COLO668 (cell line): ENCODE data around the gene PARM1.

Experiments
- DNase-seq: peaks from one replicate; lab custom pipeline; 2025; ENCODE audit not compliant: unreplicated experiment; lab: John Stamatoyannopoulos, UW

Gene PARM1

DNA sequence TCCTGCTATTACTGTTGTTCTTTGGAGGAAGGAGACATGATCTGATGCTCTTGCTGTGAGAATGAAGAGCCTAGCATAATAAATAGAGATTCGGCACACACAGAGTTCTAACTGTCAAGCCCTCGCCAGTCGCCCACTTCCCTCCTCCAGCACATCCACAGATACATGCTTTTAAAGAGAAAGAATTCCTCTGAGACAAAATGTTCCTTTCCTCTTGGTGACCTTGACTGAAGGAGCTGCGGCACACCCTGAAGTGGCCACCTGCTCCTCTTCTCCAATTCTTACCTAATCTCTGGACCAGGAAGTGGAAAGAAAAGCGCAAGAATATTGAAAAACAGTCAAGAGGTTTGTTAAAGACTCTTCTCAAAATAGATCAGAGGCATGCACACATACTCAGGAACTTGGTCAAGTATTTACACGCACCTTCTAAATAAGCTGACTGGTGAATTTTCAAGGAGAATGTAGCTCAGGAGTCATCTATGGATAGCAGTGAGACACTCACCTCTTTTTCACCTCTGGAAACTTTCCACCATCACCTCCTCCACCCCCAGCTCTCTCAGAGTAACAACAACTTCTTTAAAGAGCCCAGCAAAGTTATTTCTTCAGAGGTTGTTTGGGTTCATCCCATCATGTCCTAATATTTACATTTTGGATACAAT lies 95.4 kb downstream of the PARM1 start:
- DNase-seq: no peak

DNA sequence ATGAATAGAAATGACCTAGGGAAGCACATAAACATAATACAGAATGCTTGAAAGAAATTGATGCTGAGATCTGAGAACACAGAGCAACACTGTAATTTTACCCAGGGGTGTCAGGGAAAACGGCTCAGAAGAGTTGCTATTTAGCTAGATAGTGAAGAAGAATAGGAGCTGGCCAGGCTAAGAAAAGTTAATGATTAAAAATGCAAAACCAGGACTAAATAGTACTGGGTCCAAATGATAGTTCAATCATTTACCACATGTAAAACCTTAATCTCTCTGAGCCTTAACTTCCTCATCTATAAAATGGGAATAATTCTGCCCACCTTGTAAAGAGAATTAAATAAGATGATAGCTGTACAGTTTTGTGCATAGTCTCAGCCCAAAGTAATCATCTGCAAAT lies 97.1 kb downstream of the PARM1 start:
- DNase-seq: no peak

DNA sequence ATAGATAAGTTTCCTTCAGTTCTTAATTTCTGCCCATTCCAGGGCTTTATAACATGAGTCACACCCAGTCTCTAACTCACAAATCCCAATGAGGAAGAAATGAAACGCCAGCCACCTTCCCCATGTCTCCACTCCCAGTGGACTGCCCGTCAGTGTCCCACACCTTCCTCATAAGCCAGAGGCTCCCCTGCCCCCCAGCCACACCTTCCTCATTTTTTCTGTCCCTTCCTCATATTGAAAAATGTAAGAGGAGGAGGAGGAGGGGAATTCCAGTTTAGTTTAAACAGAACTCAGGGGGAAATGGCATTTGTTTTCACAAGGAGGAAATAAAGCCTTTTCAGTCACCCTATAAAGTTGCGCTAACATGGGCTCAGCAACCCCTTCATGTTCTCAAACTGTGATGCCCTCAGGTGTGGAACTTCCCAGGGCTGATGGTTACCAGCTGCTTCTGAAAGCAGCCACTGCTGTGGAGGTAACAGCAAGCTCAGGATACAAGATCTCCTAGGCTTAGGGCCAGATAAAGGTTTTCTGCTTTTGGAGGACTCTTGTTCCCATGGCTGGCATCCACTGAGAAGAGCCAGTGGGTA lies 97.8 kb downstream of the PARM1 start:
- no peak for DNase-seq

DNA sequence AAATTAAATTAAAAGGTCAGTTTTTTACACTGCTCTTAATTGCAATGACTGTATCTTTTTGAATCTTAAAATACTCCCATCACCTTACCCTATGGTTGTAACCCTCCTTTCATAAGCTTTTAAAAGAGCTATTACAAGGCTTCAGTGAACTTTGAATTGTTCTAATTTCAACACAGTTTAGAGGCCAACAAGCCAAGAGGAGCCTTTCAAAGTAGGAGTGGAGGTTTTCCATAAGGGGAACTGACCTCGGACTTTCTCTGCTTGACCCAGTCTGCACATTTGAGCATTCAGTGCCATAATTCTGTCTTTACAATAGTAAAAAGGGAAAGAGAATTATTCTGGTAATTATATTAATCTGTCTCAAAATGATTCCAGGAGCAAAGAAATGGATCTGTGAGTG lies 98.9 kb downstream of the PARM1 start:
- no peak for DNase-seq

DNA sequence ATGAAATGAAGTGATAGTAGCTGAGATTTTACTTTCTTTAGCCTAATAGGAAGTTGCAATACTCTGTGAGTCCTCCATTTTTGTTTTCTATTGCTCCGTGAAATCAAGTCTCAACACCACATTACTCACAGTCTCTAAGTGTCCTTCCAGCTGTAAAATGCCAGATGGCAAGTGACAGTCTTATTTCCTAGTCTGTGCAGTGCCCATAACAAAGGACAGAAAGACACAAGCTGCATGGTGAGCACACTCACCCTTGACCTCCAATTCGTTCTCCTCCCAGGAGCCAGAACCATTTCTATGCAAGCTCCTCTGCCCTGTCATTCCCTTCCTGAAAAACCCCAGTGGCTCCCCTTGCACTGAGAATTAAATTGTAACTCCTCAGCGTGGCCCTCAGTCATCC lies 101.6 kb downstream of the PARM1 start:
- DNase-seq: no peak

DNA sequence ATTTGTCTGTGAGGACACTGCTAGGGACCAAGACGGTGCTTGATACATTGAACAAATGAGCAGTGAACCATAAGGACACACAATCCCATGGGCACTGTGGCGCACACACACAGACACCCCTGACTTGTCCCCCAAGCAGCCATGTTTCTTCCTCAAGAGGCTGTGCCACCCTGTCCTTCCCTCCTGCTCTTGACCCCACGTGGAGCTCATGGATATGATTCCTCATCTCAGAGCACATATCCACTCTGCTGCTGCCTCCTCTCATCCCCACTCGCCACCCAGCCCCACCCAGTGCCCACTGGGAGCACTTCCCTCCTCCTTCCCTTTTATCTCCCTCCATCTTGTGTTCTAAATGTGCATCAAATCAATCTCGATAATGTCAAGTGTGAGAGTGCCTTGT lies 102.4 kb downstream of the PARM1 start:
- no peak for DNase-seq

DNA sequence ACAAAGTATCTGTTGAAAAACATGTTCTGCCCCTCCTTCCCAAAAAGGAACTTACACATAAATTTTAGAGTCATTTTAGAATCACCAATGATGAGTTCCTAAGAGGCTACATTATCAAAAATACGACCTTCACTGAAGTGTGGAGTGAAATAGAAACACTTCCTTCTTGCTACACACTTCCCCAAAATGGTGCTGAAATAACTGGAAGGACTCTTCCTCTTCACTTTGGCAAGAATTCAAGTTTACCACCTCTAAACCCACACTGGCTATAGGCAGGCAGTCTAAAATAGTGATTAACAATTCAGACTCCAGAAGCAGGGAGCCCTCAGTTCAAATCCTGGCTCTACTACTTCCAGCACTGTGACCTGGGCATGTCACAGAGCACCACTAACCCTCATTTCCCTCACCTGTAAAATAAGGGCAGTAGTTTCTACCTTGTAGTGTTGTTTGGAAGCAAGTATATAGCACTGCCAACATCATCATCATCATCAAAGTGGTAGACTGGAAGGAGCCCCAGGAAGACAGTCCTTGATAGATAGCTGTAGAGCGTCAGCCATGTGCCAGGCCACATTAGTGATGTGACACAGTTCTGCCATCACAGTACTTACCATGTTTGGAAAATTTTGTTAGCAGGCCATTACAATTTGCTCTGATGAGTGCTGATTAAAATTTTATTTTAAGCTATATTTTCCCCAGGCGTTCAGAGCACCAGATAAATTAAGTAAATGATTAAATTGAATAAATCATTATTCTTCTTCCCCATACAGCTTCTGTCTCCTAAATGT lies 103.3 kb downstream of the PARM1 start:
- no peak for DNase-seq

DNA sequence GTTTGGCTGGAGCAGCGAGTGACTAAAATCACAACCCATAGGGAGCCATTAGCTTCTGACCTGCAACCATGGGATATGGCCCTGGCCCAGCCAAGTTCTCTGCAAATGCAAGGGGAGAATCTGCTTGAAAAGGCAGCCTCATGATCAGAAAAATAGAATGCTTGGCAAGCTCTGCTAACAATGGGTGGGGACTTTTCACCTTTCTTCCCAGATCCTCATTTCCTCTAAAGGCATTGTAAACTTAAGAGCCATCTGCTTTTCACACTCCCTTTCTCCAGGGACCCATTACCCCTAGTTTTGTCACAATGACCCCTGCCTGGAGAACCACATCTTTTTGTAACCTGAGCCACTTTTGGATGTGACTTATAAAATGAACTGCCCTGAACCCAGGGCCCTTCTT lies 104.3 kb downstream of the PARM1 start:
- DNase-seq: no peak

DNA sequence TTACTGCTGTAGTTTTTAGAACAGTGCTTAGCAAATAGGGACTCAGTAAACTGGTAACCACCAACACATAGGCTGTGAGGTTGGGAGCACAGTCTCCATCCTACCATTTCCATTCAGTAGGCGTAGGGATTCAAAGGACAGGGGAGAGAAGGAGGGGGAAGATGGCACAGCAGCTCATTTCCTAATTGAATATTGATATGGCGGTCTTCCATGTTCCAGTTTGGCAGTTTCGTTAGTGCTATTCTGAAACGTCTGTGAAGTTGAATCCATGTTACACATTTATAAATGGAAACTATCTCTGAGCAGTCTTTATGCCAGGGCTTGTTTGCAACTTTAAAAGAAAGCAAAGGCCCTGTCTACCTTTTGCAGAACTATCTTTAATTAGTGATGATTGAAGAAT lies 105.5 kb downstream of the PARM1 start:
- DNase-seq: no peak

DNA sequence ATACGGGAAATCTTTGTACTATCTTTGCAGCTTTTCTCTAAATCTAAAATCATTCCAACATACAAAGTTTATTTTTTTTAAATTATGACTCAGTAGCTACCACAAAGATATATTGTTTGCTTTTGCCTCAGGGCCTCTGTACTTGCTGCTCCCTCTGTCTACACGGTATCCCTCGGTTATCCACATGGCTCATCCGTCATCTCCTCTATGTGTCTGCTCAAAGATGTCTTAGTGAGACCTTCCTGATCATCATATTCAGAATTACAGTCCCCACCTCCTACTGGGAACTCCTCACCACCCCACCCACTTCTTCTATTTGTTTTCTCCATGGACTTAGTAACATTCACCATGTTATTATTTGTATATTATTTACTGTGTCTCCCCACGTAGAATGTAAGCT lies 107.8 kb downstream of the PARM1 start:
- DNase-seq: no peak

DNA sequence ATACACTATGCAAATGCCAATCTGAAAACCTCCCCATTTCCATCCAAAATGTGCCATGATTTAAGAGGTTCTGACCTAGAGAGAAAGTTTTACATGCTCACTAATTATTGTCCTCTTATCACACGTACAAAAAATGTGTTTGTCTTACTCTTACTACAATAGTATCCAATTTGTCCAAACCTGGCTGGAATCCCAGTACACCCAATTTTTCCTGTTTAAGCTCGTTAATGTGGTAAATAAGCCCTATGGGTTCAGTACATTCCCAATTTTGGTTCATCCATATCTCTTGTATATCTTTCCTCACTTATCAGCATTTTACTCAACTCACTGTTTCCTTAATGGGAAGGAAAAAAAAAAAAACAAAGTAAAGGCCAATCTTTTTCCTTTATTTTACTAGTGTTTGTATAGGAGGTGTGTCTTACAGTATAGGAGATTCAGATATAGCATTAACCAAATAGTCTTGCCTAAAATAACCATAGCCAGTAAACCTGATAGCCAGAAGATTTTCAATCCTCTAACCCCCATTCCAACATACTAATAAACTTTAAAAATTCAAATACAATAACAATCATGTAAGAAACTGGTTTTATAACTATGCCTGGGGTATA lies 109.8 kb downstream of the PARM1 start:
- no peak for DNase-seq

DNA sequence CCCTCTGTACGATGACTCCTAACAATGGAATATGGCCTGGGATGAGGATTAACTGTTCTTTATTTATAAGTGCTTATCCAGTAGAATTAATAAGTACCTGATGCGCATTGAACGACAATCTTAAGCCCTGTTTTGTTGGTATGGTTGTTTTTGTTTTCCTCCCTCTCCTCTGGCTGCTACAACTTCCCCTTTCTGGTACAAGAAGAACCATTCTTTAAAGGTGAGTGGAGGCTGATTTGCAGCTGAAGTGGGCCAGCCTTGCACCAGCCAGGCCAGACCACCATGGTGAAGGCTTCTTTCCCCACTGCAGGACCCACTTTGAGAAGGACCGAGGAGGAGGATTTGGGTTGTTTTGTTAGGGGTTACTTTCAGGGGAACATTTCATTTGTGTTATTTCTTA lies 113.3 kb downstream of the PARM1 start:
- DNase-seq: no peak

DNA sequence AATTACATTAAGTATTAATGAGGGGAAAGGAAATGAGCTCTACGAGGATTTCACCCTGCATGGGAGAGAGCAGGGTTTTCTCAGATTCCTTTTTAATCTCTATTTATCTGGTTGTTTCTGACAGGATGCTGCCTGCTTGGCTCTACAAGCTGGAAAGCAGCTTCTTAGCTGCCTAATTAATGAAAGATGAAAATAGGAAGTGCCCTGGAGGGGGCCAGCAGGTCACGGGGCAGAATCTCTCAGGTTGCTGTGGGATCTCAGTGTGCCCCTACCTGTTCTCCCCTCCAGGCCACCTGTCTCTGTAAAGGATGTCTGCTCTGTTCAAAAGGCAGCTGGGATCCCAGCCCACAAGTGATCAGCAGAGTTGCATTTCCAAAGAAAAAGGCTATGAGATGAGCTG lies 113.7 kb downstream of the PARM1 start:
- no peak for DNase-seq

DNA sequence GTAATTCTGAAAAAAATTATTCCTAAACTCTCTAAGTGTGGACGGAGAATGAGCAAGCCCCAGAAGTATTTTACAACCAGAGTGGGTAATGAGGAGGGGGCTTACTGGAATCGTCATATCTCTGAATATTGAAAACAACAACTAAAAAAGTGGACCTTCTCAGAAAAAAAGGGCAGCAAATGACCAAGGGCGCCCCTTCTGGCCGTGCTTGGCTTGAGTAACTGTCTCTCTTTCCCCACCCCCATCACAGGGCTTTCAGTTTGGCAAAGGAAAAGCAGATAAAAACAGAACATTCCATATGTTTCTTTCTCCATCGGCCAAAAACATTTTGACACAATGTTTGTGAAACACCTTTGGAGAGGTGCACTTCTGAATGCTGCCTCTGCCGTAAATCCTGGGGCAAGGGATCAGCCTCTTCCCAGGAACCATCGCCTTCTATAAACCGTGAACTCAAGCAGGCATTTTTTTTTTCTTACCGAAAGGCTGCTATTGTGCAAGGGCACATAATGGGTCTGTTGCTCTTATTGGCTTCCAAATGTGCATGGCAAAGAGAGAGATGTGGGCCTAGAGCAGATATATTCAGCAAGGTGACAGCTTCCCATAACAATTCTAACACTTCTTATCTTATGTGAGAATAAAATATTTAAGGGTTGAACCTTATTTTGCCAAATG lies 115.4 kb downstream of the PARM1 start:
- DNase-seq: no peak

DNA sequence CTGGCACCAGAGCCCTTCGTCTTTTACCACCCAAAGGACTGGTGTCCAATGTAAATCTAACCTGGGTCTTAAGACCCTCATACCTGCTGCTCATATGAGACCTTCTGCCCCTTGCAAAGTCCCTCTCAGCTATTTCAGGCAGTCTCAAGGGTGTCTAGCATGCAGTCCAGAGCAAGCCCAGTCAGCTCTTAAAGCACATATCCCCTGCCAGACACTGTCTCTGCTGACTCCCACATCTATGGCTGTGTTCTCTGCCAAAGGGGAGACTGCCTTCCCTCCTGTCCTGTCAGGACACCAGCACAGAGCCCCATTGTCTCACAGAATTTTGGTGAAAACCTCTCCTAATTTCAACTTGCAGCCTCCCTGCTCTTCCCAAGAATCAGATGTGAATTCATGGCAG lies 118.5 kb downstream of the PARM1 start:
- DNase-seq: no peak

DNA sequence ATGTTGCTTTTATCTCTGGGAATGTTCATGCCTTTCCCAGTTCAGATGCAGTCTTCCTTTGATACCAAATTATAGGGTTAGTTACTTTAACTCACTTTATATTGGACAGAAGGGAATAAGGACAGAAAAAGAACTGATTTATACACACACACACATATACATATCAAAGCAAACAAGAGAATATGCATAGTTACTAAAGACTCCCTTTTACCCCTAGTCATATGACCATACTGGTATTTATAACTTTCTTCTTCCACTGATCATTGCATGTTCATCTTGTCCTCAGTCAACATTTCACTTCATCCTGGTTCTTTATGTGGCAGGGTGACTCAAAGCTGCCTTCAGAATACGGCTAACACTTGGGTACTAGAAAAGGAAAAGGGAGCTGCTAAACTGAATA lies 120.4 kb downstream of the PARM1 start:
- DNase-seq: no peak

DNA sequence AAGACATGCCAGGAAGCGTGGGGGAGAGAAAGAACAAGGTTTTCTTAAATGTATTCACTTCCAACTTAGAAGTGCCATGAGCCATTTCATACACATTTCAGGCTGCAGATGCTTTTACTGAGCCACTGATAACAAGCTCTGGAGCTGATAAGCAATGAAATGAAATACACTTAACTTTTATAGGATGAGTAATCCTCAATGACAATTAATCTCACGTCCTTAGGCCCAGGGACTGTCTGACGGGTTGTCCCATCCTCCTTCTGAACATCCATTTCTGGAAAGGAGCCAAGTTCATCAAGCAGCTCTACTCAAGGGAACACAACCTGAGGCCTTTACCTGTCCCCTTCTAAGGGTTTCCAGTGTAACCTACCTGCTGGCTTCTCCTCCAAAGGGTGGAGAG lies 121.2 kb downstream of the PARM1 start:
- DNase-seq: no peak

DNA sequence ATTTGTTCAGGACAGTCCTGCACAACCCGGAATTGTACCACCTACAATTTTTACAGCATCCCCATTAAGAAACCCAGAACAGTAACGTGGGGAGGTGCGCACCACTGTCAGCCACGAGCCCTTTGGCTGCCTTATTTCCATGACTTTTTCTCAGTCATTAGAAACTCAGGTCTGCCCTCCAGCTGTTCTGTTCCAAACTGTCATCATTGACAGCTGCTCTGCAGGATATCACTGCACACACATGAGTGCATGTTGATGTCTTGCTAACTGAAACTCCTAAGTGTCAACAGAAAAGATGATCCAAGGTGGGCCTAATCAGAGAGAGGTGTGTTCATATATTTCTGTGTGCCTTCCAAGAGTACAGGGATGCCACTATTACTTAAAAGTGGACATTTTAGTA lies 123.4 kb downstream of the PARM1 start:
- no peak for DNase-seq

DNA sequence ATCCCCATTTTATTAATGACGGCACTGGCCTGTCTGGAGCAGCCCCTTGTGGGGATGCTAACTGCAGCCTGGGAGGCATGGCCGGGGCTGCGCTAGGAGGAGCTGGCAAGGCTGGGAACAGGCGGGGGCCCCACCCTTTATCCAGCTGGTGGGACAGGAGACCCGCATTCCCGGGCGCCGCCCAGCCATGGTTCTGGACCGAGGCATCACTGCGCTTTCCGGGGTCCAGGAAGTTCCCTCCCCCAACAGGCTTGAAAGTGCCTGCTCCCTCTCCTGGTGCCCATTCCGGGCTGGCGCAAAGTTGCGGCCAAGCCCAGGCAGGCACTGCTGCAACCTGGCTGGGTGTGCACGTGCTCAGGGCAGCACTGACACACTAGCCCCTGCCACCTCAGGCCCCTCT lies 124.5 kb downstream of the PARM1 start:
- no peak for DNase-seq

DNA sequence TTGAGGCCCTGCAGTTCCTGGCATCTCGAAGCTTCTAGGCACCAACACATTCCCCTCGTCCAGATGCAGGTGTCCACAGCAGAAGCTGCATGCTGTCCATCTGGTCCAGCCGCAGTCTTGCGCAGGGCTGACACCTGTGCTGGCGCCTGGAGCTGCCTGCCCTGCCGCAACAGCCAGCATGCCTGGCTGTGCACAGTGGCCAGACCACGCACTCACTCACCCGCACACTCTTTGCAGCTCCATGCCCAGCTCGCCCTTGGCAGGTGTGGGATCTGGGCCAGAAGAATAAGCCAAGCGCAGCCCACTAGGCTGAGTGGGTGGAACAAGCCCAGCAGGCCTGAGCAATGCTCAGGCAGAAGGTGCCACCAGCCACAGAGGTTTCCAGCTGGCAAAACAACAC lies 125.6 kb downstream of the PARM1 start:
- no peak for DNase-seq

DNA sequence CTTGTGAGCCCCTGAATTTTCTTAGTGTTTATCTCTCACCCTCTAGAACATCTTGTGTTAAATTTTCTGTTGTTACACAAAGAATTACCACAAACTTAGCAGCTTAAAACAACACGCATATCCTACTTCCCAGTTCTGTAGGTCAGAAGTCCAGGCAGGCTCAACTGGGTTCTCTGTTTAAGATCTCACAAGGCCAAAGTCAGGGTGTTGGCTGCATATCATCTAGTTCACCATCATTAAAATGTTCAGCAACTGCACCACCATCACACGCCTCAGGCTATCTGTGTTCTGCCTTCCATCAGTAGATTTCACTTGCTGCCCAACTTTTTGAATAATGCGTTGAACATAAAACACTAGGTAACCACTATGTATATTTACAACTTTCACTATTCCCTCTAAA lies 130.5 kb downstream of the PARM1 start:
- DNase-seq: no peak

DNA sequence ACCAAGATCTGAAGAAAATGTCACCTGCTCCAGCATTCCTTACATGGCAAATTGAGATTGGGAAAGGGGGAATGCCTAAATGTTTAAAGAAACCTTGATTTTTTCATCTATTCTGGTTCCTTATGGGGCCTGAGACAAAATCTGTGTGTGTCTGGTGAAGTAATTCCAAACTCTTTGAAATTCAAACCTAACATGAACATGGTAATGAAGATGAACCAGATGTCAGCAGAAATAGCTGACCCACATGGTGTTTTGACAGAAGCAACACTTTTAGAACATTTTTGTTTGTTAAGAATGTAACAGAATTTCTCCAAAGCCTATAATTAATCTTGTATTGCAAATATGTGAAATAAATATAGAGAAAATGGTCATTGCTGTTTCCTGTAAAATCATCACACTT lies 133.0 kb downstream of the PARM1 start:
- no peak for DNase-seq
